Panc1 (cell line): ENCODE data around the gene SEM1. TPM values are rescaled to one million over a fixed set of nuclear protein-coding genes. Genes with fewer than 3 reads are reported as not detected.

Source experiments
- ATAC-seq: fragments of 200-7000 bp; cut with Tn5 transposase; 2 replicates; pipeline ENCODE4 v1.9.1; 2020; ENCODE audit warnings: mild to moderate bottlenecking, moderate library complexity
- BruUV-seq: library from RNA; stranded (reverse); fragments of 400-500 nt; replicated peaks from 2 replicates; lab custom pipeline; 2021; lab: Mats Ljungman, UMichigan
- CTCF ChIA-PET: fragments of 300-600 bp; sonication (Branson Sonifier 250); formaldehyde crosslinking; loops from one replicate; lab custom pipeline; 2022; ENCODE audit warnings: antibody characterized with exemption; lab: Charles Lee
- POLR2A ChIA-PET: fragments of 300-600 bp; sonication (Branson Sonifier 250); formaldehyde crosslinking; loops from one replicate; lab custom pipeline; 2022; ENCODE audit warnings: antibody characterized with exemption; lab: Charles Lee
- DNase-seq: peaks from one replicate; pipeline ENCODE4 v3.0.0-alpha.2; 2010; ENCODE audit warnings: low read depth, low spot score
- H3K27ac ChIP-seq: 2 replicates; pipeline ENCODE4 v1.5.1; 2011; ENCODE audit warnings: mild to moderate bottlenecking, low read length, inconsistent platforms
- H3K27me3 ChIP-seq: fragments of 200-500 bp; sonication (Bioruptor generic); 2 replicates; pipeline ENCODE4 v1.6.0; 2014; ENCODE audit warnings: low read length, inconsistent platforms; ENCODE audit not compliant: control insufficient read depth, insufficient read depth
- H3K36me3 ChIP-seq: fragments of 200-500 bp; sonication (Bioruptor generic); 2 replicates; pipeline ENCODE4 v1.5.1; 2014; ENCODE audit warnings: inconsistent platforms, mild to moderate bottlenecking, low read length, moderate library complexity; ENCODE audit not compliant: control insufficient read depth, insufficient read depth
- H3K4me1 ChIP-seq: 2 replicates; pipeline ENCODE4 v1.5.1; 2011; ENCODE audit warnings: inconsistent platforms, mild to moderate bottlenecking, low read length, moderate library complexity; ENCODE audit not compliant: control insufficient read depth, insufficient read depth
- H3K4me3 ChIP-seq, 2 experiments: 2 replicates each; pipeline ENCODE4 v1.5.1; 2011 to 2012; ENCODE audit warnings: low read depth in 2 of 2, low read length in 2 of 2, mild to moderate bottlenecking in 2 of 2, inconsistent platforms in 1 of 2, moderate library complexity in 1 of 2
- H3K9me3 ChIP-seq: fragments of 200-500 bp; sonication (Bioruptor generic); 2 replicates; pipeline ENCODE4 v1.5.1; 2014; ENCODE audit warnings: low read depth, mild to moderate bottlenecking, inconsistent platforms, low read length, moderate library complexity; ENCODE audit not compliant: control insufficient read depth, insufficient read depth
- POLR2AphosphoS5 ChIP-seq: IDR thresholded peaks from 2 replicates; pipeline ENCODE4 v1.6.1; 2012; ENCODE audit warnings: mild to moderate bottlenecking, low read depth, low read length, moderate library complexity
- SIN3A ChIP-seq: IDR thresholded peaks from 2 replicates; pipeline ENCODE4 v1.6.1; 2012; ENCODE audit warnings: low read depth, mild to moderate bottlenecking, low read length, moderate library complexity, borderline replicate concordance; ENCODE audit not compliant: insufficient read depth
- TCF7L2 ChIP-seq: IDR thresholded peaks from 2 replicates; pipeline ENCODE4 v1.6.1; 2011; ENCODE audit warnings: mild to moderate bottlenecking, low read depth, low read length, inconsistent platforms
- in situ Hi-C: cut with HindIII; loops from 2 replicates; pipeline ENCODE4 v1.10.0; 2016; ENCODE audit warnings: low sequenced_read_pairs, low pct_unique_long_range_greater_than_20kb
- intact Hi-C: fragments of 100-400 bp; cut with micrococcal nuclease; formaldehyde crosslinking; loops from one replicate; pipeline ENCODE4 v1.10.0; 2022; ENCODE audit not compliant: unreplicated experiment
- total RNA-seq: library from RNA; stranded (reverse); gene quantifications from one replicate; pipeline ENCODE4 v1.2.1, GENCODE V29; 2021; ENCODE audit not compliant: unreplicated experiment
- TF ChIP-seq, protein P1 (sequence below): fragments of 450-650 bp; IDR thresholded peaks from 2 replicates; pipeline ENCODE4 v1.5.1; 2017; ENCODE audit warnings: mild to moderate bottlenecking
- TF ChIP-seq, protein P2 (sequence below), 2 experiments: IDR thresholded peaks; 2 replicates each; pipeline ENCODE4 v1.6.1; 2011 to 2012; ENCODE audit warnings: low read depth in 2 of 2, control low read depth in 1 of 2, low read length in 1 of 2, mild to moderate bottlenecking in 1 of 2, moderate library complexity in 1 of 2; ENCODE audit not compliant: insufficient read depth in 1 of 2

SEM1 gene
- total RNA-seq, 1 experiment from 2014 or later: 67.8 TPM

DNA sequence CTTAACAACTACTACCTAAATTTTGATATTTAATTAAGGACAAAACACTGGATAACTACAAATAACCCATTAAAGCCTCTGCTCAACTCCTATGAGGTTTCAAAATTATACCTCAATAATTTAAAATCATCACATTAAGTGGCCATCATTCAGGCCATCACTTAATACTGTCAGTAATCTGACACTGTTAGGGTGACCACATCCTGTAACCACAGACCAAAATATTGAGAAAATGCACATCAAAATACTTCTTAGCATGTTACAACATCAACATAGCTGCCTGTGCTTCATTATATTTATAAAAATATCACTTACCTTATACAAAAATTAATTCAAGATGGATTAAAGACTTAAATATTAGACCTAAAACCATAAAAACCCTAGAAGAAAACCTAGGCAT is 23.3 kb downstream of the SEM1 start:
- TF ChIP-seq POLR2AphosphoS5 (no peak), SIN3A (no peak), TCF7L2 (no peak)
- TF ChIP-seq, protein P1, sequence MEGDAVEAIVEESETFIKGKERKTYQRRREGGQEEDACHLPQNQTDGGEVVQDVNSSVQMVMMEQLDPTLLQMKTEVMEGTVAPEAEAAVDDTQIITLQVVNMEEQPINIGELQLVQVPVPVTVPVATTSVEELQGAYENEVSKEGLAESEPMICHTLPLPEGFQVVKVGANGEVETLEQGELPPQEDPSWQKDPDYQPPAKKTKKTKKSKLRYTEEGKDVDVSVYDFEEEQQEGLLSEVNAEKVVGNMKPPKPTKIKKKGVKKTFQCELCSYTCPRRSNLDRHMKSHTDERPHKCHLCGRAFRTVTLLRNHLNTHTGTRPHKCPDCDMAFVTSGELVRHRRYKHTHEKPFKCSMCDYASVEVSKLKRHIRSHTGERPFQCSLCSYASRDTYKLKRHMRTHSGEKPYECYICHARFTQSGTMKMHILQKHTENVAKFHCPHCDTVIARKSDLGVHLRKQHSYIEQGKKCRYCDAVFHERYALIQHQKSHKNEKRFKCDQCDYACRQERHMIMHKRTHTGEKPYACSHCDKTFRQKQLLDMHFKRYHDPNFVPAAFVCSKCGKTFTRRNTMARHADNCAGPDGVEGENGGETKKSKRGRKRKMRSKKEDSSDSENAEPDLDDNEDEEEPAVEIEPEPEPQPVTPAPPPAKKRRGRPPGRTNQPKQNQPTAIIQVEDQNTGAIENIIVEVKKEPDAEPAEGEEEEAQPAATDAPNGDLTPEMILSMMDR: no peak
- TF ChIP-seq, protein P2, sequence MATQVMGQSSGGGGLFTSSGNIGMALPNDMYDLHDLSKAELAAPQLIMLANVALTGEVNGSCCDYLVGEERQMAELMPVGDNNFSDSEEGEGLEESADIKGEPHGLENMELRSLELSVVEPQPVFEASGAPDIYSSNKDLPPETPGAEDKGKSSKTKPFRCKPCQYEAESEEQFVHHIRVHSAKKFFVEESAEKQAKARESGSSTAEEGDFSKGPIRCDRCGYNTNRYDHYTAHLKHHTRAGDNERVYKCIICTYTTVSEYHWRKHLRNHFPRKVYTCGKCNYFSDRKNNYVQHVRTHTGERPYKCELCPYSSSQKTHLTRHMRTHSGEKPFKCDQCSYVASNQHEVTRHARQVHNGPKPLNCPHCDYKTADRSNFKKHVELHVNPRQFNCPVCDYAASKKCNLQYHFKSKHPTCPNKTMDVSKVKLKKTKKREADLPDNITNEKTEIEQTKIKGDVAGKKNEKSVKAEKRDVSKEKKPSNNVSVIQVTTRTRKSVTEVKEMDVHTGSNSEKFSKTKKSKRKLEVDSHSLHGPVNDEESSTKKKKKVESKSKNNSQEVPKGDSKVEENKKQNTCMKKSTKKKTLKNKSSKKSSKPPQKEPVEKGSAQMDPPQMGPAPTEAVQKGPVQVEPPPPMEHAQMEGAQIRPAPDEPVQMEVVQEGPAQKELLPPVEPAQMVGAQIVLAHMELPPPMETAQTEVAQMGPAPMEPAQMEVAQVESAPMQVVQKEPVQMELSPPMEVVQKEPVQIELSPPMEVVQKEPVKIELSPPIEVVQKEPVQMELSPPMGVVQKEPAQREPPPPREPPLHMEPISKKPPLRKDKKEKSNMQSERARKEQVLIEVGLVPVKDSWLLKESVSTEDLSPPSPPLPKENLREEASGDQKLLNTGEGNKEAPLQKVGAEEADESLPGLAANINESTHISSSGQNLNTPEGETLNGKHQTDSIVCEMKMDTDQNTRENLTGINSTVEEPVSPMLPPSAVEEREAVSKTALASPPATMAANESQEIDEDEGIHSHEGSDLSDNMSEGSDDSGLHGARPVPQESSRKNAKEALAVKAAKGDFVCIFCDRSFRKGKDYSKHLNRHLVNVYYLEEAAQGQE (IDR thresholded peaks at IDR 0.05; ENCODE audit: insufficient read depth in 1 of 2, low read depth in 2 of 2, low read length in 1 of 2): no peak
- CTCF ChIA-PET: no interaction called here
- POLR2A ChIA-PET: no interaction called here
- in situ Hi-C loops: no loop called here
- H3K9me3 ChIP-seq: no peaks in the 10 kb centered on the region
- intact Hi-C loops: no loop called here
- H3K27me3 ChIP-seq: no peaks in the 10 kb centered on the region
- H3K4me1 ChIP-seq: no peaks in the 10 kb centered on the region
- no peak overlapping the region for H3K27ac ChIP-seq
- peaks cover 7% of the 10 kb centered on the region; the same call in 1 of the 2 replicates for H3K36me3 ChIP-seq
- BruUV-seq: no TSS peak
- no peak overlapping the region for H3K4me3 ChIP-seq
- DNase-seq (no peak), ATAC-seq (no peak)

DNA sequence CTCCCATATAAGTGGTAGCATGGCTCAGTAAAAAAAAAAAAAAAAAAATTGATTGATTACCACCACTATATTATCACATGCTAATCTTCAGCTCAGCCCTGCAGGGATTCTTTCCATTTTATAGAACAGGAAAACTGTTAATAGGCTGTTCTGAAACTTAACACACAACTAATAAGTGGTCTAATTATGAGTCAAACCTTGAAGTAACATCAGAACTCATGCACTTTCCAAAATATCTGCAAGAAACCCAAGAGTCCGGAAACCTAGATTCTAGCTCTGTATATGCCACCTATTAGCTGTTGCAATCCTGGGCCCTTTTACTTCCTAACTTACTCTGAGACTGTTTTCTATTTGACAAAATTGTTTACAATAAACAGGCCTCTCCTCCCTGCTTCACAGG is 23.9 kb downstream of the SEM1 start:
- Histone ChIP-seq H3K36me3 (peaks cover 7% of the 10 kb centered on the region; the same call in 1 of the 2 replicates), H3K27ac (no peak overlapping the region), H3K27me3 (no peaks in the 10 kb centered on the region), H3K4me1 (no peaks in the 10 kb centered on the region), H3K9me3 (no peaks in the 10 kb centered on the region), H3K4me3 (no peak overlapping the region)
- no peak for DNase-seq
- in situ Hi-C loops (no loop called here), intact Hi-C loops (no loop called here)
- no peak for ATAC-seq
- TF ChIP-seq SIN3A: no peak
- TF ChIP-seq, protein P1: no peak
- no peak for TF ChIP-seq POLR2AphosphoS5
- TF ChIP-seq TCF7L2: no peak
- TF ChIP-seq, protein P2 (IDR thresholded peaks at IDR 0.05; ENCODE audit: insufficient read depth in 1 of 2, low read depth in 2 of 2, low read length in 1 of 2): no peak
- POLR2A ChIA-PET: no interaction called here
- BruUV-seq: no TSS peak
- CTCF ChIA-PET: no interaction called here
